GM12801 (cell line): Measurements from ENCODE around the gene TMEM117.

Experiments used
- TF ChIP-seq, protein P1 (sequence below): IDR thresholded peaks from one replicate; pipeline ENCODE4 v1.5.1; 2011; ENCODE audit warnings: control low read depth; ENCODE audit not compliant: insufficient read length; ENCODE audit errors: extremely low read depth

The TMEM117 gene

DNA sequence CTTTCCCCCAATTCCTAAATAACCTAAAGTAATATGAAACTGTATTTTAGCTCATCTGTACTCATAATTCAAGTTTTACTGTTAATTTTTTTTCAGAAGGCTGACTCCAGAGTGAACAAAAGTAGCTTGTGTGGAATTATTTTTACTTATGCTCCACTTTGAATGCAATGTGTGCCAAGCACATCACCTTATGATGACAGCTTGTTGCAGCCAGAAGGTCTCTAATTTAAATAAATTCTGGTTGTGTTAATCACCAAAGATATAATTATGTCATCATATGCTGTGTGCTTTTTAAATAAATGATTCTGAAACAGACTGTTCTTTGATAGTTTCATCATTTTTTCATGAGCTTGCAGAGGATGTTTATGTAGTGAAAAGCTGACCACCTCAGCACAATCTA, 283.1 kb downstream of the TMEM117 start:
- TF ChIP-seq, protein P1, sequence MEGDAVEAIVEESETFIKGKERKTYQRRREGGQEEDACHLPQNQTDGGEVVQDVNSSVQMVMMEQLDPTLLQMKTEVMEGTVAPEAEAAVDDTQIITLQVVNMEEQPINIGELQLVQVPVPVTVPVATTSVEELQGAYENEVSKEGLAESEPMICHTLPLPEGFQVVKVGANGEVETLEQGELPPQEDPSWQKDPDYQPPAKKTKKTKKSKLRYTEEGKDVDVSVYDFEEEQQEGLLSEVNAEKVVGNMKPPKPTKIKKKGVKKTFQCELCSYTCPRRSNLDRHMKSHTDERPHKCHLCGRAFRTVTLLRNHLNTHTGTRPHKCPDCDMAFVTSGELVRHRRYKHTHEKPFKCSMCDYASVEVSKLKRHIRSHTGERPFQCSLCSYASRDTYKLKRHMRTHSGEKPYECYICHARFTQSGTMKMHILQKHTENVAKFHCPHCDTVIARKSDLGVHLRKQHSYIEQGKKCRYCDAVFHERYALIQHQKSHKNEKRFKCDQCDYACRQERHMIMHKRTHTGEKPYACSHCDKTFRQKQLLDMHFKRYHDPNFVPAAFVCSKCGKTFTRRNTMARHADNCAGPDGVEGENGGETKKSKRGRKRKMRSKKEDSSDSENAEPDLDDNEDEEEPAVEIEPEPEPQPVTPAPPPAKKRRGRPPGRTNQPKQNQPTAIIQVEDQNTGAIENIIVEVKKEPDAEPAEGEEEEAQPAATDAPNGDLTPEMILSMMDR = no peak

GRCh38 chr12:44126806-44127205, 290.9 kb downstream of the TMEM117 start:
- TF ChIP-seq, protein P1 = no peak

DNA sequence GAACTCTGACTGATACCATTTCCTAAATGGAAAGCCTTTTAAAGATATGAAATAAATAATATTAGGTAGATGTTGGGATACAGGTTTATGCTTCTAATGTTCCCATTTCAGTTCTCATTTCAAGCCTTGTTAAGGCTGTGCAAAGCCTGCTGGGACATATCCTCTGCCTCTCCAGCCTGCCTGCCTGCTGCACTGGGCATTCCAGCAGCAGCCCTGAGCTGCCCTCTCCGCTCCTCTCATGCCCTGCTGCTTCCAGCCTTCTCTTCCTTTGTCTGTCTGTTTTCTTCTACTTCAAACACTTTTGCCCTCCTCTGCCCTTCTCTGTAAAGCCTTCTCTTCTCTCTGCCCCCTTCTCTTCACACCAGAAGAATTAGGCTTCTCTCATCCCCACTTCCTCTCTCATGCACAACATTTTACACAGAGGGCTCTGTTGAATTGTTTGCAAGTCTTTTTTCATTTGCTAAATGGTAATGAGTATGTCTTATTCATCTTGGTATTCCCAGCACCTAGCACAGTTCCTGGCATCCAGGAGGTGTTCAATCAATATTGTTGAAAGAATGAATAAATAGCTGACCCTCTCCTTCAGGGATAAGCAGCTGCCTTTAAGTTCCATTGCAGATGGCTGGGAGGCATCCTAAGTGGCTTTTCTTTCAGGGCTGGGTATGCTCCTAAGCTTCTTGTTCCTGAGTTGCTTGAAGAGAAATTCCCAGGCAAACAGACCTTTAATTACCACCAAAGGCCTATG, 292.3 kb downstream of the TMEM117 start:
- TF ChIP-seq, protein P1 = no peak

GRCh38 chr12:44143175-44143574, 307.3 kb downstream of the TMEM117 start:
- TF ChIP-seq, protein P1 = no peak

DNA sequence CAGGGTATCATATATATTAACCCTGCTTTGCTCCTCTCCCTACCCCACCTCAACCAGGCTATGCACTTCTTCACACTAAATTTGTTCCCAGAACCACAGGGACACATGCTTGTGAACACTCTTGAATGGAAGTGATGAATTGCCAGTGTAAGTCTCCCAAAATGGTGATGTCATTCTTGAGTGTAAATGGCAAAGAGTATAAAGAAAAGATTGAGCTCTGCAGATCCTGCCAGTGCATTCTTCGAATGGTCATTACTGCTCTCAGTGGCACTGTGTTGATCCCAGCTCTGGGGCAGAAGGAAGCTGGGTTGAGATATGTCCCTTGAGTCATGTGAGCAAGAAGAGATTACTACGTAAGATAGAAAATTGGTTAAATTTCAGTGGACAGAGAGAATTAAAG, 313.1 kb downstream of the TMEM117 start:
- TF ChIP-seq, protein P1 = no peak

DNA sequence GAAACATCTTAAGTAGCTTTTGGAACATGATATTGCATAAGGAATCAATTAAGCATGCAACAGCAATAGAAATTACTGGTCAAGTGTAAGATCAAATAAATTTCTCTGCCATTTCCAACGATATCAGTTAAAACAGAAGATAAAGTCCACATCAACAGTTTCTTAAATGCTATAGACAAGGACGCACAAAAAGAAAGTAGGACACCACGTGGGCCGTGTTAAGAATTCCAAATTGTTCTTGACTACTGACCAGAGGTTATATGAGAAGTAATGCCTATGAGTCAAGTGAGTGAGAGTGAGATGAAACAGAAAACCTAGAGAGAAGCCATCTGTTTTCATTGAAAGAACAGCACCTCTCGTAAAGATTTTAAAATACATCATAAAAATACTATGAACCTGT, 318.2 kb downstream of the TMEM117 start:
- TF ChIP-seq, protein P1 = no peak

GRCh38 chr12:44155358-44155757, 319.5 kb downstream of the TMEM117 start:
- TF ChIP-seq, protein P1 = no peak
